ENCODE measurements around the gene FYB1. TPM values are rescaled to one million over a fixed set of nuclear protein-coding genes. Genes with fewer than 3 reads are reported as not detected.

The FYB1 gene
- polyA plus RNA-seq, 4 donors = 3.7 to 4.8 (median 4.4) TPM

GRCh38 chr5:39164016-39164415, 55.3 kb downstream of the FYB1 start:
- DNase-seq (ENCODE audit: low read depth in 4 of 4, low spot score in 3 of 4) = no peak

- DNase-seq (ENCODE audit: low read depth in 4 of 4, low spot score in 3 of 4) = no peak
These were observed 57.8 kb downstream of the FYB1 start for GRCh38 chr5:39161578-39161977.

- no peak for DNase-seq (ENCODE audit: low read depth in 4 of 4, low spot score in 3 of 4)
These were observed 58.7 kb downstream of the FYB1 start for GRCh38 chr5:39160576-39161213.

GRCh38 chr5:39159811-39160490, 59.4 kb downstream of the FYB1 start:
- DNase-seq (ENCODE audit: low read depth in 4 of 4, low spot score in 3 of 4) = no peak

- DNase-seq (ENCODE audit: low read depth in 4 of 4, low spot score in 3 of 4) = no peak
These were observed 60.6 kb downstream of the FYB1 start for GRCh38 chr5:39158786-39159185.

GRCh38 chr5:39158127-39158593, 61.2 kb downstream of the FYB1 start:
- DNase-seq (ENCODE audit: low read depth in 4 of 4, low spot score in 3 of 4) = no peak

- DNase-seq (ENCODE audit: low read depth in 4 of 4, low spot score in 3 of 4) = no peak
These were observed 61.7 kb downstream of the FYB1 start for GRCh38 chr5:39157701-39158100.

GRCh38 chr5:39156082-39156481, 63.3 kb downstream of the FYB1 start:
- DNase-seq (ENCODE audit: low read depth in 4 of 4, low spot score in 3 of 4) = no peak

GRCh38 chr5:39151745-39152144, 67.6 kb downstream of the FYB1 start:
- DNase-seq (ENCODE audit: low read depth in 4 of 4, low spot score in 3 of 4) = no peak

- no peak for DNase-seq (ENCODE audit: low read depth in 4 of 4, low spot score in 3 of 4)
These were observed 69.4 kb downstream of the FYB1 start for GRCh38 chr5:39149966-39150365.

- DNase-seq (ENCODE audit: low read depth in 4 of 4, low spot score in 3 of 4) = no peak
These were observed 70.3 kb downstream of the FYB1 start for GRCh38 chr5:39148983-39149534.

GRCh38 chr5:39146831-39147540, 72.4 kb downstream of the FYB1 start:
- no peak for DNase-seq (ENCODE audit: low read depth in 4 of 4, low spot score in 3 of 4)

GRCh38 chr5:39143151-39143860, 76.1 kb downstream of the FYB1 start:
- DNase-seq (ENCODE audit: low read depth in 4 of 4, low spot score in 3 of 4) = no peak

GRCh38 chr5:39140558-39141168, 78.7 kb downstream of the FYB1 start:
- no peak for DNase-seq (ENCODE audit: low read depth in 4 of 4, low spot score in 3 of 4)

GRCh38 chr5:39138892-39139291, 80.5 kb downstream of the FYB1 start:
- DNase-seq (ENCODE audit: low read depth in 4 of 4, low spot score in 3 of 4) = no peak

GRCh38 chr5:39137819-39138451, 81.4 kb downstream of the FYB1 start:
- DNase-seq (ENCODE audit: low read depth in 4 of 4, low spot score in 3 of 4) = no peak

- DNase-seq (ENCODE audit: low read depth in 4 of 4, low spot score in 3 of 4) = no peak
These were observed 82.0 kb downstream of the FYB1 start for GRCh38 chr5:39137391-39137790.

GRCh38 chr5:39132792-39133191, 86.6 kb downstream of the FYB1 start:
- no peak for DNase-seq (ENCODE audit: low read depth in 4 of 4, low spot score in 3 of 4)

GRCh38 chr5:39132128-39132447, 87.3 kb downstream of the FYB1 start:
- no peak for DNase-seq (ENCODE audit: low read depth in 4 of 4, low spot score in 3 of 4)

Measured in left renal pelvis (tissue), 4 donors.